Liver (tissue), 3 donors: ENCODE measurements around the gene UBE3C.
A peak's percentile ranks its signal among the peaks of the same experiment; 100 is the strongest.

ENCODE experiments used
- CTCF ChIP-seq: fragments of 150-350 bp; IDR thresholded peaks from 2 replicates; pipeline ENCODE4 v1.5.1; 2017; ENCODE audit warnings: improper control_type of control experiment, low read depth, low read length; ENCODE audit not compliant: missing input control
- FOXA1 ChIP-seq: IDR thresholded peaks from 2 replicates; pipeline ENCODE4 v1.6.1; 2016; ENCODE audit warnings: antibody characterized with exemption
- RXRA ChIP-seq, 2 donors: IDR thresholded peaks; 2 replicates each; pipeline ENCODE4 v1.6.1; 2017 to 2018; ENCODE audit warnings: antibody characterized with exemption in 2 of 2, mild to moderate bottlenecking in 1 of 2
- SP1 ChIP-seq: IDR thresholded peaks from 2 replicates; pipeline ENCODE4 v1.6.1; 2018; ENCODE audit warnings: antibody characterized with exemption, mild to moderate bottlenecking
- TAF1 ChIP-seq: conservative IDR thresholded peaks from 2 replicates; pipeline ENCODE4 v1.6.1; 2016; ENCODE audit warnings: antibody characterized with exemption, mild to moderate bottlenecking
- YY1 ChIP-seq: IDR thresholded peaks from 2 replicates; pipeline ENCODE4 v1.6.1; 2016; ENCODE audit warnings: antibody characterized with exemption, mild to moderate bottlenecking
- TF ChIP-seq, protein P1 (sequence below): IDR thresholded peaks from 2 replicates; pipeline ENCODE4 v1.6.1; 2016; ENCODE audit warnings: antibody characterized with exemption, mild to moderate bottlenecking
- donor health status: healthy.
- donor health status: healthy.

DNA sequence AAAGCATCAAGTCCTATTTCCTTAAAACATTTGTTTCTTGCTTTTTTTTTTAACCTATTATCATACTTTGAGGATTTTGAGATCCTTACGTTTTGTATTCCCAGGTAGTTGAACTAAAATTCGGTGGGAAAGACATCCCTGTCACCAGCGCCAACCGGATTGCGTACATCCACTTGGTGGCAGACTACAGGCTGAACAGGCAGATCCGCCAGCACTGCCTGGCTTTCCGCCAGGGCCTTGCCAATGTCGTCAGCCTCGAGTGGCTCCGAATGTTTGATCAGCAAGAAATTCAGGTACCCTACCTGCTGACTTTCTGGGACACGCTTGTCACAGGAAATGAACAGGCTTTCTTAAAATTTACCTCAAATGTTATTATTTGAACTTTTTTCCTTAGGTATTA lies 115.1 kb downstream of the UBE3C start:
- TF ChIP-seq CTCF: peak; percentile 27
- TF ChIP-seq TAF1: no peak
- no peak for TF ChIP-seq FOXA1
- TF ChIP-seq SP1: no peak
- TF ChIP-seq RXRA (IDR thresholded peaks at IDR 0.05): no peak
- TF ChIP-seq, protein P1, sequence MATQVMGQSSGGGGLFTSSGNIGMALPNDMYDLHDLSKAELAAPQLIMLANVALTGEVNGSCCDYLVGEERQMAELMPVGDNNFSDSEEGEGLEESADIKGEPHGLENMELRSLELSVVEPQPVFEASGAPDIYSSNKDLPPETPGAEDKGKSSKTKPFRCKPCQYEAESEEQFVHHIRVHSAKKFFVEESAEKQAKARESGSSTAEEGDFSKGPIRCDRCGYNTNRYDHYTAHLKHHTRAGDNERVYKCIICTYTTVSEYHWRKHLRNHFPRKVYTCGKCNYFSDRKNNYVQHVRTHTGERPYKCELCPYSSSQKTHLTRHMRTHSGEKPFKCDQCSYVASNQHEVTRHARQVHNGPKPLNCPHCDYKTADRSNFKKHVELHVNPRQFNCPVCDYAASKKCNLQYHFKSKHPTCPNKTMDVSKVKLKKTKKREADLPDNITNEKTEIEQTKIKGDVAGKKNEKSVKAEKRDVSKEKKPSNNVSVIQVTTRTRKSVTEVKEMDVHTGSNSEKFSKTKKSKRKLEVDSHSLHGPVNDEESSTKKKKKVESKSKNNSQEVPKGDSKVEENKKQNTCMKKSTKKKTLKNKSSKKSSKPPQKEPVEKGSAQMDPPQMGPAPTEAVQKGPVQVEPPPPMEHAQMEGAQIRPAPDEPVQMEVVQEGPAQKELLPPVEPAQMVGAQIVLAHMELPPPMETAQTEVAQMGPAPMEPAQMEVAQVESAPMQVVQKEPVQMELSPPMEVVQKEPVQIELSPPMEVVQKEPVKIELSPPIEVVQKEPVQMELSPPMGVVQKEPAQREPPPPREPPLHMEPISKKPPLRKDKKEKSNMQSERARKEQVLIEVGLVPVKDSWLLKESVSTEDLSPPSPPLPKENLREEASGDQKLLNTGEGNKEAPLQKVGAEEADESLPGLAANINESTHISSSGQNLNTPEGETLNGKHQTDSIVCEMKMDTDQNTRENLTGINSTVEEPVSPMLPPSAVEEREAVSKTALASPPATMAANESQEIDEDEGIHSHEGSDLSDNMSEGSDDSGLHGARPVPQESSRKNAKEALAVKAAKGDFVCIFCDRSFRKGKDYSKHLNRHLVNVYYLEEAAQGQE: no peak
- TF ChIP-seq YY1: no peak
